ENCODE results near the gene DIP2C. TPM values are rescaled to one million over a fixed set of nuclear protein-coding genes. Genes with fewer than 3 reads are reported as not detected.

DIP2C gene
- total and polyA plus RNA-seq, 8 donors, result 2.4 to 40.1 (median 21.0) TPM

DNA sequence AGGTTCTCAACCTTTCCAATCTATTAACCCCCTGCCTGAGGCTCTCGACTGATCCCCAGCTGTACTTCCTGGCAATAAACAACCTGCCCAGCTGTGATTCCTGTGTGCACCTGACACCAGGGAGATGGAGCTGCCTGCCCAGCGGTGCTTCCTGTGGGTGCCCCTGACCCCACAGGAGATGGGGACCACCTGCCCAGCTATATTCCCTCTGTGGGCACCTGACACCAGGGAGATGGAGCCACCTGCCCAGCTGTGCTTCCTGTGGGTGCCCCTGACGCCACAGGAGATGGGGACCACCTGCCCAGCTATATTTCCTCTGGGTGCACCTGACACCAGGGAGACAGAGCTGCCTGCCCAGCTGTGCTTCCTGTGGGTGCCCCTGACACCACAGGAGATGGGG lies 184.0 kb downstream of the DIP2C start:
- intact Hi-C loops (cut with DNase I; ENCODE audit: low total_unique reads), result loop anchor here (5.0 kb wide), 1 partner anchor 282 kb away; no protein-coding TSS in a partner anchor
- 65 to 76% (median 68%) methylated on average over 2 to 3 of the region's 3 CpGs for WGBS, 5 donors
- Histone ChIP-seq H3K4me3 (no peak overlapping the region), H3K27me3 (no peaks in the 10 kb centered on the region), H3K4me1 (peaks cover 8 to 35% (median 22%) of the 10 kb centered on the region in 4 donors), H3K27ac (no peak overlapping the region), H3K9me3 (no peaks in the 10 kb centered on the region), H3K36me3 (peaks cover 0 to 19% (median 1%) of the 10 kb centered on the region in 4 donors)
- no peak for DNase-seq
- TF ChIP-seq POLR2A (IDR thresholded peaks at IDR 0.05) (no peak), POLR2AphosphoS5 (IDR thresholded peaks at IDR 0.05) (no peak), EP300 (IDR thresholded peaks at IDR 0.05) (no peak)
- TF ChIP-seq, protein P1, sequence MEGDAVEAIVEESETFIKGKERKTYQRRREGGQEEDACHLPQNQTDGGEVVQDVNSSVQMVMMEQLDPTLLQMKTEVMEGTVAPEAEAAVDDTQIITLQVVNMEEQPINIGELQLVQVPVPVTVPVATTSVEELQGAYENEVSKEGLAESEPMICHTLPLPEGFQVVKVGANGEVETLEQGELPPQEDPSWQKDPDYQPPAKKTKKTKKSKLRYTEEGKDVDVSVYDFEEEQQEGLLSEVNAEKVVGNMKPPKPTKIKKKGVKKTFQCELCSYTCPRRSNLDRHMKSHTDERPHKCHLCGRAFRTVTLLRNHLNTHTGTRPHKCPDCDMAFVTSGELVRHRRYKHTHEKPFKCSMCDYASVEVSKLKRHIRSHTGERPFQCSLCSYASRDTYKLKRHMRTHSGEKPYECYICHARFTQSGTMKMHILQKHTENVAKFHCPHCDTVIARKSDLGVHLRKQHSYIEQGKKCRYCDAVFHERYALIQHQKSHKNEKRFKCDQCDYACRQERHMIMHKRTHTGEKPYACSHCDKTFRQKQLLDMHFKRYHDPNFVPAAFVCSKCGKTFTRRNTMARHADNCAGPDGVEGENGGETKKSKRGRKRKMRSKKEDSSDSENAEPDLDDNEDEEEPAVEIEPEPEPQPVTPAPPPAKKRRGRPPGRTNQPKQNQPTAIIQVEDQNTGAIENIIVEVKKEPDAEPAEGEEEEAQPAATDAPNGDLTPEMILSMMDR (IDR thresholded peaks at IDR 0.05), result no peak

DNA sequence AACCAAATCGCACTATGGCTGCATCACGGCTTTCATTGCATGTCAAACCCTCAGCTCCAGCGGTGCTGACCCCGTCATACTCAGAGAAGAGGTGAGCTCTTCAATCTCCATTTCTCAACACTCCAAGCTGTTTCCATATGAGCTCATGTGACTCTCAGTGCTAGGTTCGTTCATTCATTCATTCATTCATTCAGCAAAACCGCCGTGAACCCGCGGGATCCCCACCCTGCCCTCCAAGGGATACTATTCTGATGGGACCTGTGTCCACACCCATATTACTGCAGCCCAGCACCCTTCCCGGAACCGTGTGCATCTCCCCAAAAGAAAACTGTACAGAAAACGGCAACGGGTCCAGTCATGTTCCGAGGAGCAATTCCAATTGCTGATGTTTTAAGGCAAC lies 184.7 kb downstream of the DIP2C start:
- no peak overlapping the region for H3K4me3 ChIP-seq
- H3K27me3 ChIP-seq, result no peaks in the 10 kb centered on the region
- no peak for TF ChIP-seq POLR2AphosphoS5 (IDR thresholded peaks at IDR 0.05)
- TF ChIP-seq, protein P1 (IDR thresholded peaks at IDR 0.05), result no peak
- no peak for TF ChIP-seq POLR2A (IDR thresholded peaks at IDR 0.05)
- no peak for TF ChIP-seq EP300 (IDR thresholded peaks at IDR 0.05)
- H3K36me3 ChIP-seq, result peaks cover 0 to 19% (median 1%) of the 10 kb centered on the region in 4 donors
- 89 to 97% (median 95%) methylated on average over 14 of the region's 14 CpGs for WGBS, 5 donors
- H3K9me3 ChIP-seq, result no peaks in the 10 kb centered on the region
- no peak overlapping the region for H3K27ac ChIP-seq
- no peak for DNase-seq
- intact Hi-C loops (cut with DNase I; ENCODE audit: low total_unique reads), result loop anchor here (5.0 kb wide), 1 partner anchor 282 kb away; no protein-coding TSS in a partner anchor
- peaks cover 5 to 35% (median 22%) of the 10 kb centered on the region in 4 donors for H3K4me1 ChIP-seq

DNA sequence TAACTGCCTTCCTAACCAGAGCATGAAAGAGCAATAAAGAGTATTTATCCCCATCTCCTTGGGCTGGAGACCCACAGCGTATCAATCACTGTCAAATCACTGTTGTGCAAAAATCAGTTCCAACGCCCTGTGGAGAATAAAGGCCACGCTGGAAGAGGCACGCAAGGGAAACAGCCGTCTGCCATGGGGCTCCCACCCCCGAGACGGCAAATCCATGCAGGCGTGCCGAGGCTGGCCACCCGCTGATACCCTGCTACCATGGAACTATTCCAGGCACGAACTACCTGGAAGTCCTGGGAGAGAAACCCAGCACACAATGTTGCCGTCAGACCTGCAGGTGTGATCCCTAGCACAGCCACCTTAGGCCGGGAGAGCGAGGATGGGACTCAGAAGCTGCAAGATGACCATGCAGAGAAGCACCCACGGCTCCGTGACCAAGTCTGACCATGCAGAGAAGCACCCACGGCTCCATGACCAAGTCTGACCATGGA lies 185.3 kb downstream of the DIP2C start:
- H3K4me3 ChIP-seq, result no peak overlapping the region
- no peak overlapping the region for H3K27ac ChIP-seq
- H3K36me3 ChIP-seq, result peaks cover 0 to 14% (median 1%) of the 10 kb centered on the region in 4 donors
- H3K9me3 ChIP-seq, result no peaks in the 10 kb centered on the region
- intact Hi-C loops (cut with DNase I; ENCODE audit: low total_unique reads), result no loop called here
- no peaks in the 10 kb centered on the region for H3K27me3 ChIP-seq
- WGBS, 5 donors, result 91 to 97% (median 95%) methylated on average over 17 of the region's 17 CpGs
- DNase-seq, result no peak
- peaks cover 5 to 38% (median 22%) of the 10 kb centered on the region in 4 donors for H3K4me1 ChIP-seq
- TF ChIP-seq POLR2AphosphoS5 (IDR thresholded peaks at IDR 0.05) (no peak), POLR2A (IDR thresholded peaks at IDR 0.05) (no peak), EP300 (IDR thresholded peaks at IDR 0.05) (no peak)
- TF ChIP-seq, protein P1 (IDR thresholded peaks at IDR 0.05), result no peak

DNA sequence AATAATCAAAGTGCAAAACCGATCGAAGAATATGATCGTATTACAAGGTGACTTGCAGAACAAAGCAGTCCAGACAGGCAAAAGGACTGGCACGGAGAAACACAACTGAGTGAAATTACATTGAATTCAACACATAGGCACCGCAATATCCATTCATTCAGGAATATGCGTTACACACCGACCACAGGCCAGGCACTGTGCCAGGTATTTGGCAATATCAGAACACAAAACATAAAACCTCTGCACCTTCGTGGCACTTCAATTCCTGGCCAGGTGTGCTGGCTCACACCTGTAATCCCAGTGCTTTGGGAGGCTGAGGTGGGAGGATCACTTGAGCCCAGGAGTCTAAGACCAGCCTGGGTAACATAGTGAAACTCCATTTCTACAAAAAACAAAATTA lies 187.9 kb downstream of the DIP2C start:
- intact Hi-C loops (cut with DNase I; ENCODE audit: low total_unique reads), result no loop called here

More for the DNA sequence above, 187.9 kb downstream of the DIP2C start:
- no peak overlapping the region for H3K27ac ChIP-seq
- TF ChIP-seq POLR2A (IDR thresholded peaks at IDR 0.05) (no peak), EP300 (IDR thresholded peaks at IDR 0.05) (no peak), POLR2AphosphoS5 (IDR thresholded peaks at IDR 0.05) (no peak)
- TF ChIP-seq, protein P1 (IDR thresholded peaks at IDR 0.05), result no peak
- H3K4me3 ChIP-seq, result no peak overlapping the region
- H3K36me3 ChIP-seq, result peaks cover 0 to 3% (median 0%) of the 10 kb centered on the region in 4 donors
- H3K4me1 ChIP-seq, result peaks cover 5 to 48% (median 22%) of the 10 kb centered on the region in 4 donors
- no peaks in the 10 kb centered on the region for H3K9me3 ChIP-seq
- DNase-seq, result peak in 1 of 2 donors; percentile 62
- H3K27me3 ChIP-seq, result no peaks in the 10 kb centered on the region
- WGBS, 5 donors, result 56 to 70% (median 64%) methylated on average over 8 of the region's 8 CpGs

Data from stomach (tissue), 9 donors.